Hematopoietic multipotent progenitor cell (in vitro differentiated cells): Measurements from ENCODE around the gene FHL1. TPM values are rescaled to one million over a fixed set of nuclear protein-coding genes. Genes with fewer than 3 reads are reported as not detected.
A peak's percentile ranks its signal among the peaks of the same experiment; 100 is the strongest.
"Not testable (repeated sequence)": the region's sequence is repeated elsewhere in the genome, so short reads cannot be mapped to it uniquely, and the experiment has no call there.

ENCODE experiments used
- DNase-seq, 3 donors: peaks; one replicate each; pipeline ENCODE4 v3.0.0-alpha.2; 2011 to 2015; ENCODE audit warnings: low read depth in 2 of 3, low spot score in 2 of 3
- total RNA-seq: library from RNA; depleted of rRNA; stranded (reverse); fragments of >200 nt; gene quantifications from one replicate; pipeline ENCODE4 v1.2.3, GENCODE V29; 2012

The FHL1 gene
- total RNA-seq, 1 donor: 403 TPM

- DNase-seq: no peak
Observed at GRCh38 chrX:136206916-136207315, 59.6 kb downstream of the FHL1 start.

- DNase-seq: no peak
Observed at GRCh38 chrX:136207546-136207945, 60.2 kb downstream of the FHL1 start.

- DNase-seq: peak in 2 of 3 donors; percentile 50 to 77
Observed at GRCh38 chrX:136209016-136209738, 61.8 kb downstream of the FHL1 start.

DNA sequence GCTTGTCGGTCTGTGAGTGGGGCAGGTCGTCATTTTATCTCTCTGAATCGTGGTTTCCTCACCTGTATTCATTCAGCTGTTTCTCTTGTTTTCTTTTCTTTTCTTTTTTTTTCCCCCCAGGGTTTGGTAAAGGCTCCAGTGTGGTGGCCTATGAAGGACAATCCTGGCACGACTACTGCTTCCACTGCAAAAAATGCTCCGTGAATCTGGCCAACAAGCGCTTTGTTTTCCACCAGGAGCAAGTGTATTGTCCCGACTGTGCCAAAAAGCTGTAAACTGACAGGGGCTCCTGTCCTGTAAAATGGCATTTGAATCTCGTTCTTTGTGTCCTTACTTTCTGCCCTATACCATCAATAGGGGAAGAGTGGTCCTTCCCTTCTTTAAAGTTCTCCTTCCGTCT lies 62.4 kb downstream of the FHL1 start:
- DNase-seq: no peak

GRCh38 chrX:136210243-136210642 lies 62.9 kb downstream of the FHL1 start:
- peak in 1 of 3 donors; percentile 29 for DNase-seq

DNA sequence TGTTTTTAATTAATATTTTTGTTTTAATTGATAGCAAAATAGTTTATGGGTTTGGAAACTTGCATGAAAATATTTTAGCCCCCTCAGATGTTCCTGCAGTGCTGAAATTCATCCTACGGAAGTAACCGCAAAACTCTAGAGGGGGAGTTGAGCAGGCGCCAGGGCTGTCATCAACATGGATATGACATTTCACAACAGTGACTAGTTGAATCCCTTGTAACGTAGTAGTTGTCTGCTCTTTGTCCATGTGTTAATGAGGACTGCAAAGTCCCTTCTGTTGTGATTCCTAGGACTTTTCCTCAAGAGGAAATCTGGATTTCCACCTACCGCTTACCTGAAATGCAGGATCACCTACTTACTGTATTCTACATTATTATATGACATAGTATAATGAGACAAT lies 63.5 kb downstream of the FHL1 start:
- DNase-seq: peak in 1 of 3 donors; percentile 26

DNA sequence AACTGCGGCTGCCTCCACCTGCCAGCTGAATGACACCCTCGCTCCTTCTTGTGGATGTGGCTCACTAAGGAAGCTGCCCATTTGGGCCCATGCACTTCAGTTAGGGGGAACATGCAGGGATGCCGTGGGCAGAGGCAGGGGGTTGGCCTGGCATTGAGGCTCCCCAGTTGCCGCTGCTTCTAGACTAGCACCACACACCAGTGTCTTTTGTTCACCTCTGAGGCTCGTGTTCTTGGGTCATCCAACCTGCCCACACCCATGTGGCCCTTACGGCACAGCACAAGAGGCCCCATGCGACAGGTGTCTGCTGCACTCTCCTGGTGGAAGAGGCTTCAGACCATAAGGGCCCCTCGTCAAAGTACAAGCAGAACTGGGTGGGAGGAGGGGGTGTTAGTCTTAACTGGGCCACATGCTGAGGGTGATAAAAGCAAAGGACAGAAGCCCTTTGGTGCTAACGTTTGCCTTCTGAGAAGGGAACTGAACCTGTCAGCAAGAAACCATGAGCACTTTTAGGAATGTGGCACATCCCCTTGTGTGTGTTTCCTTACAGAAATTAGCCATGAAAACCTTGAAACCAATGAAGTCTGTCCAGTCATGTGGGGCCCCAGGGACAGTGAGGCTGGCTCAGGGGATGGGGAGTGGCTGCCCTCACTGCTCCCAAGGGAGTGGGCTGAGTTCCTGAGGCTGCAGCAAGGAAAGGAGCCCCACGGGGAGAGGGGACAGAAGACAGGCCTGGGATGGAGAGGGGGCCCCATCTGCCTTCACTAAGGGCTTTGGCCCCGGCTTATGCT lies 64.6 kb downstream of the FHL1 start:
- DNase-seq: no peak

DNA sequence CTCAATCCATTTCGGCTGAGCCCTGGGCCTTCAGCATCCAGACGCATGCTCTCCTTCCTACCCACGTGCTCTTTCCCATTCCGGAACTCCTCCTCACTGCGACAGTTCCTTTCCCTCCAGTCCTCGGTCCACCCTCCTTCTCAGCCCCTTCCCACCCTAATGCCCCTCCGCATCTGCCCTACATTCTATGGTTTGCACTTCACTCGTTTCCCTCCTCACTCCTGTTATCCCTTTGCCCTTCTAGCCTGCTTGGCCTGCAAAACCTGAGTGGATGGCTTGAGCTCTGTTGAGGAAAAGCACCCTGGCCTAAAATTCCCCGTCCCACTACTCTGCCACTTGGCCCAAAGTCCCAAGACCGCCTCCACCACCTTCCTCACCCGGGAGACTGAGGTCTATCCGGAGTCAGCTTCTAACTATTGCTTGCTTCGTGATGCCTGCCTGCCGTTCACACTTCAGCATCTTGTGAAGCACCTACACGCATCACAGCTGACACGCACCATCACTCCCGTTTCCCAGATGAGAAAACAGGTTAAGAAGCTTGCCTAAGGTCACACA lies 65.3 kb downstream of the FHL1 start:
- DNase-seq: no peak

DNA sequence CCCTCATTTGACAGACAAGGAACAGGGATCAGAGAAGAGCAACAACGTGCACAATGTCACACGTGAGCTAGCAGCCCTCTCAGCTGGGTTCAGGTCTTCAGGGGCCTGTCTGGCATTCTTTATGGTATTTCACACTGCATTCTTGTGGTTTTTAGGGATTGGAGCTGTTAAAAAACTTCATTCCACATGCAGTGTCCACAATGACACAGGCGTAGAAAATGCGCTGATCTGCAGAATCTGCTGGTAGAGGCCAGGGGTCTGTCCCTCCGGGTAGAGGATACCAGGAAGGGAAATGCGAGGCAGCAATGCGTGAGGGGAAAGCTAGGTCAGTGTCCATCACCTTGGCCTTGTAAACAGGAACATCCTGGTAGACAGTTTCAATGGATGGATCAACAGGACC lies 67.2 kb downstream of the FHL1 start:
- DNase-seq: no peak

DNA sequence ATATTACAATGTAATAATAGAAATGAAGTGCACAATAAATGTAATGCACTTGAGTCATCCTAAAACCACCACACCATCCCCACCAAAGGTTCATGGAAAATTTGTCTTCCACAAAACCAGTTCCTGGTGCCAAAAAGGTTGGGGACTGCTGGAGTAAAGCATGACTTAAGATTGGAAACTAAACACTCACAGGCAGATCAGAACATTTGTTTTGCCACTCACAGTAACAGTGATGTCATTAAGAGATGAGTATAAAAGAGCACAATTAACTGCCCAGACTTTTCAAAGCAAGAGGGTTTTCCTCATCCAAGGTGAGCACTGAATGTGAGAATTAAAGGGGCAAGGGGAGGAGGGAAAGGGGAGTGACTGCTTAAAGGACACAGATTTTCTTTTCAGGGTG lies 68.2 kb downstream of the FHL1 start:
- no peak for DNase-seq

- DNase-seq: no peak
Observed at GRCh38 chrX:136219893-136220292, 72.6 kb downstream of the FHL1 start.

GRCh38 chrX:136220540-136220939 lies 73.2 kb downstream of the FHL1 start:
- no peak for DNase-seq

- no peak for DNase-seq
Observed at GRCh38 chrX:136220951-136221350, 73.6 kb downstream of the FHL1 start.

DNA sequence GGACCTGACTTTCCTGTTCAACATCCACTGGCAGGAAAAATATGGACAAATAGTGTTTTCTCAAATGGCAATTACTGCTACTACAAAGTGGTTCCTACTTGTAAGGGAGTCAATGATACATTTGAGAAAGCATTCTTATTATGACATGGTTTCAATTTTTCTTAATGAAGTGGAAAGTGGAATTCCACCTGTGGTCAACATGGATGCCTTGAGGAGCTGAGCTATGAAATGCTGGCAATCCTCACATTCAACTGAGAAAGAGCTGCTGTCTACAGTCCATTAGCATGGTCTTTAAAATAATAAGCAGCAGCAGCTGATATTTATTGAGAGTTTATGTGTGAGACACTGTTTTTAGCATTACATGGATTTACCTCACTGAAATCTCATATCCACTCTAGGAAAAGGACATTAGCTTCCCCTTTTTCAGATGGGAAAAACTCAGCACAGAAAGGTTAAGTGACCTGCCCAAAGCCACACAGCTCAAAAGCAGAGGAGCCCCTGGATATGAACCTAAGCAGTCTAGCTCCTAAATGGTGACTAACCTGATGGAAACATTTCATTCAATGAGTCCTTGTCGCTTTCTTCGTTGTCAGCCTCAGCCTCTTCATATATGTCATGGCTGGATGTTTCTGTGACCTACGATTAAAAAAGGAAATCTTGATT lies 74.6 kb downstream of the FHL1 start:
- DNase-seq: no peak

GRCh38 chrX:136227074-136227473 lies 79.7 kb downstream of the FHL1 start:
- DNase-seq: no peak

- peak in 1 of 3 donors; percentile 54 for DNase-seq
Observed at GRCh38 chrX:136227948-136228838, 80.9 kb downstream of the FHL1 start.

- peak in 1 of 3 donors; percentile 19 for DNase-seq
Observed at GRCh38 chrX:136228839-136229207, 81.5 kb downstream of the FHL1 start.

GRCh38 chrX:136237074-136237473 lies 89.7 kb downstream of the FHL1 start:
- DNase-seq: no peak

DNA sequence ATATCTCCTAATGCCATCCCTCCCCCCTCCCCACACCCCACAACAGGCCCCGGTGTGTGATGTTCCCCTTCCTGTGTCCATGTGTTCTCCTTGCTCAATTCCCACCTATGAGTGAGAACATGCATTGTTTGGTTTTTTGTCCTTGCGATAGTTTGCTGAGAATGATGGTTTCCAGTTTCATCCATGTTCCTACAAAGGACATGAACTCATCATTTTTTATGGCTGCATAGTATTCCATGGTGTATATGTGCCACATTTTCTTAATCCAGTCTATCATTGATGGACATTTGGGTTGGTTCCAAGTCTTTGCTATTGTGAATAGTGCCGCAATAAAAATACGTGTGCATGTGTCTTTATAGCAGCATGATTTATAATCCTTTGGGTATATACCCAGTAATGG lies 90.5 kb downstream of the FHL1 start:
- DNase-seq: not testable (repeated sequence)

DNA sequence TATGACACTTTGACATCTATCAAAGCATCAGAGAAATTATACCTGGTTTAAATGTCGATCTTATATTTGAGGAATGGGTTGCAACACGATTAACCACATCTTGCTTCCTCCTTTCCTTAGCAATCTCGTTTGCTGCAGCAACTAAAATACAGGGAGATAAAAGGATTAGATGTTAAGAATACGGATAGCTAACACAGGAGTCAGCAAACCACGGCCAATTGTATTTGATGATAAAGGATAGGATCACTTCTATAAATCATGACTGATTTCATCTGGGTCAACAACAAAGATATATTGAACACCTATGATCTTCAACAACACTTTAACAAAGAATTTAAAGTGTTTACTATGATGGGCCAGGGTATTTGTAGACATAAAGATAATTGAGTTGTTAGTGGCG lies 98.9 kb downstream of the FHL1 start:
- no peak for DNase-seq
